Measurements from ENCODE around the gene ADGRL2. TPM values are rescaled to one million over a fixed set of nuclear protein-coding genes. Genes with fewer than 3 reads are reported as not detected.
A peak's percentile ranks its signal among the peaks of the same experiment; 100 is the strongest.

The ADGRL2 gene
- total RNA-seq, 1 donor from 2014 or later: 270 TPM

GRCh38 chr1:81974883-81975555 is 174.3 kb downstream of the ADGRL2 start:
- Histone ChIP-seq H3K4me1 (peaks cover 52% of the 10 kb centered on the region), H3K36me3 (peaks cover 26% of the 10 kb centered on the region), H4K20me1 (ENCODE audit: low read depth) (peaks cover 26% of the 10 kb centered on the region), H3K27me3 (no peaks in the 10 kb centered on the region), H3K79me2 (ENCODE audit: low read depth) (peaks cover 69% of the 10 kb centered on the region), H3K4me2 (peak overlapping the region; percentile 0), H3K4me3 (no peak overlapping the region), H3K27ac (peak overlapping the region; percentile 11), H3F3A (ENCODE audit: low read depth) (peaks cover 48% of the 10 kb centered on the region), H3K9ac (no peak overlapping the region), H2AFZ (replicated peaks) (no peak overlapping the region), H3K9me3 (ENCODE audit: low read depth) (no peaks in the 10 kb centered on the region)
- no peaks in the 10 kb centered on the region for H3K9me3 Mint-ChIP-seq
- no peak overlapping the region for H3K27ac Mint-ChIP-seq
- TF ChIP-seq EZH2phosphoT487 (IDR thresholded peaks at IDR 0.05) (no peak), CTCF (IDR thresholded peaks at IDR 0.05) (no peak), EZH2 (IDR thresholded peaks at IDR 0.05) (no peak)
- no peak overlapping the region for H3K4me3 Mint-ChIP-seq
- peaks cover 30% of the 10 kb centered on the region for H3K4me1 Mint-ChIP-seq
- H3K27me3 Mint-ChIP-seq (ENCODE audit: insufficient read depth, low read depth): no peaks in the 10 kb centered on the region
- H3K36me3 Mint-ChIP-seq: peaks cover 30% of the 10 kb centered on the region
- no peak for DNase-seq (ENCODE audit: low spot score)

DNA sequence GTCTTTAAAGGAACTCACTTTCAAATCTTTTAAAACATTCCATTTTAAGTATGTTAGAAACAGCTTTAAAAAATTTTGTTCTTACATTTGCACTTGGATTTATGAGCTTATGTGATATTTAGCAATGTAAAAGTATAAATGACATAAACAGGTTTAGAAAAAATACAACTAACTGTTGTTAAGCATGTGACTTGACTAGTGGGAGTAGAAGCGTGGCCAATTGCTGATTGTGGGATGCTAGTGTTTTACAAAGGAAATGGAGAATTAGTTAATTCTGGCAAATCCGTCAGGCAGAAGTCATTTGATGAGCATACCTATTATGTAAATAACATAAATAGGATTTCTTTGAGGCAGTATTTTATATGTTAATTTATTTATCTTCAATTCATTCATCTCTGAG is 175.8 kb downstream of the ADGRL2 start:
- Histone ChIP-seq H3F3A (ENCODE audit: low read depth) (peaks cover 39% of the 10 kb centered on the region), H3K79me2 (ENCODE audit: low read depth) (peaks cover 83% of the 10 kb centered on the region), H3K27ac (peak overlapping the region; percentile 44), H3K9ac (no peak overlapping the region), H4K20me1 (ENCODE audit: low read depth) (peaks cover 26% of the 10 kb centered on the region), H2AFZ (replicated peaks) (no peak overlapping the region), H3K36me3 (peaks cover 31% of the 10 kb centered on the region), H3K9me3 (ENCODE audit: low read depth) (no peaks in the 10 kb centered on the region), H3K27me3 (no peaks in the 10 kb centered on the region), H3K4me2 (peak overlapping the region; percentile 0), H3K4me1 (peaks cover 52% of the 10 kb centered on the region), H3K4me3 (no peak overlapping the region)
- TF ChIP-seq EZH2 (IDR thresholded peaks at IDR 0.05) (no peak), CTCF (IDR thresholded peaks at IDR 0.05) (no peak), EZH2phosphoT487 (IDR thresholded peaks at IDR 0.05) (no peak)
- H3K36me3 Mint-ChIP-seq: peaks cover 26% of the 10 kb centered on the region
- no peak for DNase-seq (ENCODE audit: low spot score)
- no peaks in the 10 kb centered on the region for H3K9me3 Mint-ChIP-seq
- no peak overlapping the region for H3K27ac Mint-ChIP-seq
- no peak overlapping the region for H3K4me3 Mint-ChIP-seq
- no peaks in the 10 kb centered on the region for H3K27me3 Mint-ChIP-seq (ENCODE audit: insufficient read depth, low read depth)
- peaks cover 20% of the 10 kb centered on the region for H3K4me1 Mint-ChIP-seq

DNA sequence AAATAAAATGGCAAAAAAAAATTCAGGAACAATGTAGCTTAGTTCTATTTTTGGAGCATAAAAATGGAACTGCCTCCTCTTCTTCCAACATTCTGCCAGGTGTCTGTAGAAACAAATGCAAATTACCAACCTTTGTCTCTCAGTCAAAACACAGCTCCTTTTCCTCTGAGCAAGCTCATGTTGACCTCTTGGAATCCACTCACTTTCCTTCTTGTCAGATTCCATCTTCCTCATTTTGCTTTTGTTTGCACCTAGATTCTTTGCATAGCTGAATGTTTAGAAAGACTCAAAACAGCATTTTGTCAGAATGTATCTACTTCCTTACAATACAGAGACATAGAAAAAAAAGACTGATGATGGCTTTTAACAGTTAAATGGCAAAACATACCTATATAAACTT is 178.2 kb downstream of the ADGRL2 start:
- Histone ChIP-seq H3K4me2 (peak overlapping the region; percentile 29), H3K4me3 (no peak overlapping the region), H3K9ac (no peak overlapping the region), H2AFZ (replicated peaks) (no peak overlapping the region), H4K20me1 (ENCODE audit: low read depth) (peaks cover 26% of the 10 kb centered on the region), H3K27me3 (no peaks in the 10 kb centered on the region), H3K36me3 (peaks cover 22% of the 10 kb centered on the region), H3K27ac (peak overlapping the region; percentile 47), H3K9me3 (ENCODE audit: low read depth) (no peaks in the 10 kb centered on the region), H3K4me1 (peaks cover 52% of the 10 kb centered on the region), H3K79me2 (ENCODE audit: low read depth) (peaks cover 67% of the 10 kb centered on the region), H3F3A (ENCODE audit: low read depth) (peaks cover 25% of the 10 kb centered on the region)
- TF ChIP-seq EZH2phosphoT487 (IDR thresholded peaks at IDR 0.05): no peak
- no peak for TF ChIP-seq CTCF (IDR thresholded peaks at IDR 0.05)
- no peak for TF ChIP-seq EZH2 (IDR thresholded peaks at IDR 0.05)
- no peak overlapping the region for H3K4me3 Mint-ChIP-seq
- peak; percentile 57 for DNase-seq (ENCODE audit: low spot score)
- peaks cover 20% of the 10 kb centered on the region for H3K4me1 Mint-ChIP-seq
- H3K36me3 Mint-ChIP-seq: peaks cover 34% of the 10 kb centered on the region
- H3K9me3 Mint-ChIP-seq: no peaks in the 10 kb centered on the region
- H3K27me3 Mint-ChIP-seq (ENCODE audit: insufficient read depth, low read depth): no peaks in the 10 kb centered on the region
- H3K27ac Mint-ChIP-seq: no peak overlapping the region

Measured in neural progenitor cell (in vitro differentiated cells).